Adrenal gland (tissue), 12 donors: Measurements from ENCODE around the gene OLFM2. TPM values are rescaled to one million over a fixed set of nuclear protein-coding genes. Genes with fewer than 3 reads are reported as not detected.

ENCODE experiments used
- DNase-seq, 7 donors: peaks; one replicate each; pipeline ENCODE4 v3.0.0-alpha.2; 2019 to 2020
- H3K27ac ChIP-seq, 5 donors: fragments of 200-600 bp; sonication (generic) in 4 of 5; 1 replicate in 3 of 5; 2 replicates in 2 of 5; pipeline versions ENCODE4 v1.5.1 to v1.8.0; 2016 to 2020; ENCODE audit warnings: mild to moderate bottlenecking in 1 of 5
- H3K27me3 ChIP-seq: fragments of 200-600 bp; 2 replicates; pipeline ENCODE4 v1.8.0; 2021
- H3K36me3 ChIP-seq, 2 donors: fragments of 200-600 bp; replicated peaks in 1 of 2; 1 replicate in 1 of 2; 2 replicates in 1 of 2; pipeline versions ENCODE4 v1.5.1 to v1.8.0; 2018 to 2022
- H3K4me1 ChIP-seq, 2 donors: fragments of 200-600 bp; replicated peaks in 1 of 2; 1 replicate in 1 of 2; 2 replicates in 1 of 2; pipeline versions ENCODE4 v1.5.1 to v1.8.0; 2018 to 2021
- H3K4me3 ChIP-seq, 4 donors: fragments of 200-600 bp; sonication (generic) in 3 of 4; one replicate each; pipeline ENCODE4 v1.5.1; 2016 to 2018
- H3K9me3 ChIP-seq, 3 donors: fragments of 200-600 bp; sonication (generic) in 1 of 3; replicated peaks in 1 of 3; 1 replicate in 2 of 3; 2 replicates in 1 of 3; pipeline versions ENCODE4 v1.5.1 to v1.8.0; 2016 to 2021
- CTCF ChIP-seq, 6 experiments: fragments of 450-650 bp in 4 of 6; fragments of 200-600 bp in 2 of 6; sonication (generic) in 1 of 6; IDR thresholded peaks; 1 replicate in 5 of 6; 2 replicates in 1 of 6; pipeline versions ENCODE4 v1.5.1 to v1.8.0; 2016 to 2021; ENCODE audit warnings: antibody characterized with exemption in 6 of 6, mild to moderate bottlenecking in 2 of 6, moderate library complexity in 1 of 6
- POLR2A ChIP-seq, 2 donors: fragments of 450-650 bp; IDR thresholded peaks; one replicate each; pipeline ENCODE4 v1.6.1; 2017; ENCODE audit warnings: antibody characterized with exemption in 2 of 2, mild to moderate bottlenecking in 2 of 2, moderate library complexity in 1 of 2
- WGBS, 4 donors: extraction: QIAGEN DNeasy Blood & Tissue Kit in 2 of 4; methylation state at CpG; one replicate each; pipeline versions ENCODE4 v1.1.5 to v1.1.7; 2013 to 2017; 5-methylcytosine and 5-hydroxymethylcytosine counted together
- intact Hi-C, 2 donors: fragments of 100-400 bp; cut with DNase I; formaldehyde crosslinking; loops; one replicate each; pipeline versions ENCODE4 v1.14.1 to v1.15.0; 2022 to 2023
- polyA plus RNA-seq, 3 donors: library from polyadenylated mRNA; stranded (reverse); fragments of 200-250 nt in 2 of 3; fragments of 350-450 nt in 1 of 3; fragmentation: Illumina TruSeq in 1 of 3; extraction: RNeasy Lipid Tissue Mini Kit (QIAGEN cat#74804) in 1 of 3; gene quantifications; one replicate each; pipeline ENCODE4 v1.2.3, GENCODE V29; 2013 to 2014
- total RNA-seq, 9 donors: library from RNA; depleted of rRNA in 4 of 9; stranded (reverse); fragments of >200 nt in 4 of 9; fragments of 120-200 nt in 1 of 9; fragmentation: NEBNext Ultra II Directional in 1 of 9; extraction: Animal tissue kit (Norgen Biotek cat#: 25700) in 1 of 9; gene quantifications; one replicate each; pipeline versions ENCODE4 v1.1.0 to v1.2.4, GENCODE V29; 2013 to 2023
- donor health status: healthy with polysubstance abuse.
- donor health status: Bipolar disorder and iron deficiency.
- donor health status: DM: yes; HTN: yes; CAD: no.
- donor health status: DM: no; HTN: no; CAD: no.
- donor health status: DM: no; HTN: no; CAD: no.
- donor health status: DM: yes; HTN: yes; CAD: no.

Gene OLFM2
- total and polyA plus RNA-seq, 12 donors: 2.2 to 76.2 (median 51.5) TPM

GRCh38 chr19:9917321-9917720 lies 19.0 kb downstream of the OLFM2 start:
- peak in 6 of 7 donors; percentile 25 to 59 (median 46) for DNase-seq
- Histone ChIP-seq H3K4me3 (no peak overlapping the region), H3K36me3 (no peaks in the 10 kb centered on the region), H3K27ac (no peak overlapping the region), H3K9me3 (no peaks in the 10 kb centered on the region), H3K4me1 (peaks cover 5 to 13% of the 10 kb centered on the region in 2 donors), H3K27me3 (no peaks in the 10 kb centered on the region)
- WGBS, 4 donors: 5 to 18% (median 13%) methylated on average over 3 of the region's 3 CpGs
- intact Hi-C loops: no loop called here
- TF ChIP-seq CTCF (IDR thresholded peaks at IDR 0.05): no peak
- TF ChIP-seq POLR2A (IDR thresholded peaks at IDR 0.05): no peak

- Histone ChIP-seq H3K36me3 (no peaks in the 10 kb centered on the region), H3K9me3 (no peaks in the 10 kb centered on the region), H3K27ac (no peak overlapping the region), H3K4me1 (peaks cover 5 to 13% of the 10 kb centered on the region in 2 donors), H3K4me3 (no peak overlapping the region), H3K27me3 (no peaks in the 10 kb centered on the region)
- no peak for DNase-seq
- WGBS, 4 donors: 50 to 58% (median 54%) methylated on average over 6 of the region's 6 CpGs
- TF ChIP-seq POLR2A (IDR thresholded peaks at IDR 0.05): no peak
- no peak for TF ChIP-seq CTCF (IDR thresholded peaks at IDR 0.05)
- intact Hi-C loops: no loop called here
Measured at GRCh38 chr19:9916719-9917118, 19.6 kb downstream of the OLFM2 start.

GRCh38 chr19:9914315-9915207 lies 21.8 kb downstream of the OLFM2 start:
- 0 to 2% (median 1%) methylated on average over 22 to 65 of the region's 65 CpGs for WGBS, 4 donors
- DNase-seq: peak; percentile 78 to 87 (median 82)
- intact Hi-C loops: no loop called here
- Histone ChIP-seq H3K4me1 (peaks cover 5 to 13% of the 10 kb centered on the region in 2 donors), H3K4me3 (peak overlapping the region in 3 of 4 donors; percentile 33 to 76 (median 63)), H3K9me3 (no peaks in the 10 kb centered on the region), H3K36me3 (no peaks in the 10 kb centered on the region), H3K27ac (peak overlapping the region in 2 of 5 donors; percentile 21 to 56), H3K27me3 (no peaks in the 10 kb centered on the region)
- TF ChIP-seq POLR2A (IDR thresholded peaks at IDR 0.05) (peak in 1 of 2 donors; percentile 19), CTCF (IDR thresholded peaks at IDR 0.05) (peak in 5 of 6 experiments; percentile 34 to 64 (median 57))

GRCh38 chr19:9914001-9914314 lies 22.4 kb downstream of the OLFM2 start:
- no peaks in the 10 kb centered on the region for H3K27me3 ChIP-seq
- H3K4me1 ChIP-seq: peaks cover 5 to 13% of the 10 kb centered on the region in 2 donors
- peak overlapping the region in 3 of 4 donors; percentile 33 to 76 (median 63) for H3K4me3 ChIP-seq
- H3K27ac ChIP-seq: peak overlapping the region in 2 of 5 donors; percentile 13 to 21
- no peaks in the 10 kb centered on the region for H3K36me3 ChIP-seq
- DNase-seq: no peak
- no peaks in the 10 kb centered on the region for H3K9me3 ChIP-seq
- intact Hi-C loops: no loop called here
- 0 to 2% (median 1%) methylated on average over 2 to 27 of the region's 27 CpGs; no CpG with 5 or more reads in 1 of the 4 donors for WGBS, 4 donors
- TF ChIP-seq POLR2A (IDR thresholded peaks at IDR 0.05): no peak
- no peak for TF ChIP-seq CTCF (IDR thresholded peaks at IDR 0.05)
